GM18520 (cell line): ENCODE measurements around the gene VMO1.

Experiments
- ATAC-seq: cut with Tn5 transposase; IDR thresholded peaks from one replicate; pipeline ENCODE4 v1.9.1; 2021; ENCODE audit not compliant: unreplicated experiment

The VMO1 gene

DNA sequence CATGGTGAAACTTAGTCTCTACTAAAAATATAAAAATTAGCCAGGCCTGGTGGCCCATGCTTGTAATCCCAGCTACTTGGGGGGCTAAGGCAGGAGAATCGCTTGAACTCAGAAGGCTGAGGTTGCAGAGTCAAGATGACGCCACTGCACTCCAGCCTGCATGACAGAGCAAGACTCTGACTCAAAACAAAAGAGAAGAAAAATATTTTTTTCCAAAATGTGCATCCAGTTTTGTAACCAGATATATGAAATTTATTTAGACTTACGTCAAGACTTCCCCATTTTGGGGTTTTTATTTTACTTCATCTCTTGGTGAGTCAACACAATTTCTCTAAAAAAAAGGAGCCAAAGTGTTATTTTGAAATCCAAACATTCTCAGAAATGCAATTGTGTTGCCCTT, 20.0 kb downstream of the VMO1 start:
- ATAC-seq, result no peak

- ATAC-seq, result no peak
Observed at GRCh38 chr17:4764595-4764994, 21.6 kb downstream of the VMO1 start.

DNA sequence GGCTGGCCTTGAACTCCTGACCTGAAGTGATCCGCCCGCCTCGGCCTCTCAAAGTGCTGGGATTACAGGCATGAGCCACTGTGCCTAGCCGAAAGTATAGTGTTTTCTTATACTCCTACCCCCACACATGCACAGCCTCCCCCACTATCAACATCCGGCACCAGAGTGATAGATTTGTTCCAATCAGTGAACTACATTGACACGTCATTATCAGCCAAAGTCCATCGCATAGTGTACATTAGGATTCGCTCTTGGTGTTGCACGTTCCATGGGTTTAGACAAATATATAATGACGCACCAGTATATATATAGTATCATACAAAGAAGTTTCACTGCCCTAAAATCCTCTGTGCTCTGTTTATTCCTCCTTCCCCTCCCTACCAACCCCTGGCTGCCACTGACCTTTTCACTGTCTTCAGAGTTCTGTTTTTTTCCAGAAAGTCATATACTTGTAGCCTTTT, 26.4 kb downstream of the VMO1 start:
- no peak for ATAC-seq

GRCh38 chr17:4753392-4753791, 32.8 kb downstream of the VMO1 start:
- ATAC-seq, result no peak

DNA sequence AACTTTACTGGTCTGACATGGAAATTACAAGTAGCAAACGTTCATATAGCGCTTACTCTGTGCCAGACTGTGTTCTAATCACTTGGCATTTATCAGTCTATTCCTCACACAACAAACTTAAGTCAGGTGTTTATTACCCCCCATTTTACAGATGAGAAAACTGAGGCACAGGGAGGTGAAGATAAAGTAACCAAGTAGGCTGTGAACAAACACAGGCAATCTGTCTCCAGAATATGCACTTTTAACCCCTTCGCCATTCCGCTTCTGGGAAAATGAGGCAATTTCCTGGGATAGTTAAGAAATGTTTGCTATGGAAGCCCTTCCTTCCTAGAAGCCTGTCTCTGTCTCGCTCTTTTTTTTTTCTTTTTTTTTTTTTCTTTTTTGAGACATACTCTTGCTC, 34.2 kb downstream of the VMO1 start:
- no peak for ATAC-seq

DNA sequence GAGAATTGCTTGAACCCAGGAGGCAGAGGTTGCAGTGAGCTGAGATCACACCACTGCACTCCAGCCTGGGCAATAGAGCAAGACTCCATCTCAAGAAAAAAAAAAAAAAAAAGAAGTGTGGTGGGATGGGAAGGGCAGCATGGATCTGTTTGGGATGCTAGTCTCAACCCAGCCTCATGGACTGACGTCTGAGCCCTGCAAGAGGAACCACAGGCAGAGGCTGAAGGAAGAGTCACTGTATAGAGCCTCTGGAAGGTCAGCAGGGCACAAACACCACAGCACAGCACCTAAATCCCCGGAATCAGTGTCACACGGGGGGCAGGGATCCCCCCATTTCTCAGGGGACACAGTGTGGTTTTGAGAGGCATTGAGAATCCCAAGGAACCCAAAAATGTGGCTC, 35.6 kb downstream of the VMO1 start:
- ATAC-seq, result no peak

DNA sequence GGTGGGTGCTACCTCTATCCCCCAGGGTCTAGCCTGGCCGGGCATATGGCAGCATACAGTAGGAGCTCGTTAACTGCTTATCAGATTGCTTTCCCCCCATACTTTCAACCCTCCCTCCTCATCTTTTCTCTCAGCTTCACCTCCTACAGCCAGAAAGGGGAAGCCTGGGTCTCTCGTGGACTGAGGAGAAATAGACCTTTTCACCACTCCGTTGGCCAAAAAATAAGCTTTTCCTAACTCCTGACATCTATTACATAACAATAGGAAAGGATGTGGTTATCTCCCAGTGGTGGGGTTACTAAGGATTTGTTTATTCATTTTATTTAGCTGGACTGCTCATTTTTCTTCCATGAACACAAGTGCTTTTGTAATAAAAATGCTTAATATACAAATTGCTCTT, 37.5 kb downstream of the VMO1 start:
- no peak for ATAC-seq

GRCh38 chr17:4747847-4748246, 38.3 kb downstream of the VMO1 start:
- no peak for ATAC-seq

DNA sequence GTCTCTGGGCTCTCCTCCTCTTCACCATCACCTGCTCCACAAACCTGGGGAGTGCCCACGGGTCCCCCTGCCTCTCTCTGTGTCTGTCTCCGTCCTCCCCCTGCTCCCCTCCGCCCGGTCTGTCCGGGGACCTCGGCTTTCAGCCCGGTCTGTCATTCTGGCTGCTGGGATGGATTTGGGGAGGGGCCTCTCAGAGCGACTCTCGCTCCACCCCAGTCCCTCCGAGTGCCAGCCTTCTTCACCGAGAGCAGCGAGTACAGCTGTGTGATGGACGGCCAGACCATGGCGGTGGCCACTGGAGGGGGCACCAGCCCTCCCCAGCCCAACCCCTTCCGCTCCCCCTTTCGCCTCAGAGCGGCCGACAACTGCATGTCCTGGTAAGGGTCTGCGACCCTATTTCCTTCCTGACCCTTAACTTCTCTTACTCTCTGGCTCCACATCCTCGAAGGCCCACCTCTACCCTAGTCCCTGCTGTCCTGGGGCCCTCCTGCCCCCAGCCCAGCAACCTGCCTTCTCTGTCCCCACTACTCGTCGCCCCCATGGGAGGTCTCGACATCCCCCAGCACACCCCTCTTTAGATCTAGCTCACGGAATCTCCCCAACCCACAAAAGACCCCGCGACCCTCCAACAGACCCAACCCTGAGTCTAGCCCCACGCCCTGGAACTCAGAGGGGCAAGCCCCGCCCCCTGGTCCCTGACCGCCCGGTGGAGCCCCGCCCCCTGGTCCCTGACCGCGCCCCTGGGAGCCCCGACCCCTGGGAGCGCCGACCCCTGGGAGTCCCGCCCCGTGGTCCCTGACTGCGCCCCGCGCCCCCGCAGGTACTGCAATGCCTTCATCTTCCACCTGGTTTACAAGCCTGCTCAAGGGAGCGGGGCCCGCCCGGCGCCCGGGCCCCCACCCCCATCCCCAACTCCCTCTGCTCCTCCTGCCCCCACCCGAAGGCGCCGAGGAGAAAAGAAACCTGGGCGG, 40.9 kb downstream of the VMO1 start:
- no peak for ATAC-seq

GRCh38 chr17:4743898-4744297, 42.3 kb downstream of the VMO1 start:
- no peak for ATAC-seq

GRCh38 chr17:4743216-4743615, 42.9 kb downstream of the VMO1 start:
- no peak for ATAC-seq

DNA sequence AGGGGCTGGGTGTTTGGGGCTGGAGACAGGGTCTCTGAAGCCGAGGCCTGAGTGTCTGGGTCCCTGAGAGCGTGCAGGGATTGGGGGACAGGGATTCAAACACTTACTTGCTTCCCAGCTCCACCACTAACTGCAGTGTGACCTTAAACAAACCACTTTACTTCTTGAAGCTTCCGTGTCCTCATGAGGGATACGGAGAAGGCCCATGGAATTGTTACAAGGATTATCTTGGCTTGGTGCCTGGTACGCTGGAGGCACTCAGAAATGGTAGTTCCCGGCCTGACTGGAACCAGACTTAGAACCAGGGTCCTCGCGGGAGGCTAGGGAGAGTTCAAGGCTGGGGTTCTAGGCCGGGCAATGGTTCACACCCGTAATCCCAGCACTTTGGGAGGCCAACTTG, 43.5 kb downstream of the VMO1 start:
- no peak for ATAC-seq

DNA sequence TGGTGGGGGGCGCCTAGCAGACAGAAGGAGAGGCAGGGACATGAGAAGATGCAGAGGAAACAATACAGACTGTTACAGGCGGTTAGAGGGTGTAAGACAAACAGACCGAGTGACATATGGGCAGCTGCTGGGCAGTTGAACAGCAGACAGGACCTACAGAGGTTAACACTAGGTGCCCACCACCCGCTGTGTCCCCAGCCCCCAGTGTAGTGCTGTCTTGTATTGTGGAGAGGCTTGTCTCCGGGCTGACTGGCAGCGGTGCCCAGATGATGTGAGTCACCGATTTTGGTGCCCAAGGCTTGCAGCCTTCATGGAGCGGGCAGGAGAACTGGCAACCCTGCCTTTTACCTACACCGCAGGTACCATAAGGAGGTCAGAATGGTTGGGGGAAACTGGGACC, 44.0 kb downstream of the VMO1 start:
- no peak for ATAC-seq

GRCh38 chr17:4741544-4741943, 44.6 kb downstream of the VMO1 start:
- no peak for ATAC-seq

GRCh38 chr17:4740584-4740983, 45.6 kb downstream of the VMO1 start:
- ATAC-seq, result no peak

DNA sequence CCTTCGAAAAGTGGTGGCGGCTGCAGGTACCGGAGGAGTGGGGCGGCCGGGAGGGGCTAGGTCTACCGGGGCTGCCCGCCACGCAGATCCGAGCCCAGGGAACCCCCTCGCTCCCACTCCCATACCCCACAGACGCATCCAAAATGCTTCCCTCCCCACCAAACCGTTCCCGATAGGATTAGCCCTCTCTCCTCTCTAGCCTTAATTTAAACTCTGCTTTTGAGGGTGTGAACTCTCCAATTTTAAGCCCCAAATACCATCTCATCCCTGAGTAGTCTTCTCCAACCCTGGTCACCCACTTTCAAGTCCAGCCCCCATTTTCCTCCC, 46.2 kb downstream of the VMO1 start:
- ATAC-seq, result no peak

DNA sequence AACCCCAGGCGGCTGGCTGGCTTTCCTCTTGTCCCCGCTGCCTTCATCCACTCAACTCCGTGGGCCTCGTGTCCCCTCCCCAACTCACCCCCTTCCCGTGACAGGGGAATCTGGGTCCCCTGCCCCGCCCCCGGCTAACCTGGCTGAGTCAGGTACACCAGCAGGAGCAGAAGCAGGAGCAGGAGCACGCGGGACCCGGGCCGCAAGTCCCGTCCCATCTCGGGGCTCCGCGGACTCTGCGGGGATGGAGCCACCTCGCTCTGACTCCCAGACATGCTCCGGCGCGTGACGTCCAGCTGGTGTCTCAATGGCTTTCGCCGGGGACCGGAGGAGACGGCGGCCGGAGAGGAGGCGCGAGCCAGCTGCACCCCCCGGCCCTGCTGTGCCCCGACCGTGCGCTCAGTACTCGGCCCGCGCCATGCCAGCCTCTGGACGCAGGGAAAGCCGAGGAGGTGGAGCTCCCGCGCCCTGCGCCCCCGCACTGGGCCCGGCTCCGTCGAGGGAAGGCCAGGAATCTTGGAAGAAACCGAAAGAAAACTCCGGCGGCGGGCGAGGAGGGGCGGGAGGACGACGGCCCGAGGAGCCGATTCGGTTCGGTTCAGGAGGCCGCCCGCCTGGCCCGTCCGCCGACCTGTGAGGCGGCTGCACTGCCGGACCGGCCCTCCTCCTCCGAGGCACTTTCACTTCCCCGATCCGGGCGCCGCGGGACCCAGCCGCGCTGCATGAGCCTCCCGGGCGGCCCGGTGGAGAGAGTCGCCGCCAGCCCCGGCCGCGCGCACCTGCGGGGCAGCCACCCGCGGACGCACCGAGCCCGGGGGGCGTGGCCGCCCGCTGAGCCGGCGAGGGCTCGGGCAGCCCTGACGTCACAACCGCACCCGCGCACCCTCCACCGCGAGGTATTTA, 46.8 kb downstream of the VMO1 start, which contains the start of the genes CXCL16 and ZMYND15:
TSS of gene CXCL16 (minus strand) at position 807 of the 903 bp plus-strand sequence. CDS start at position 218, 589 bp downstream.
TSS of gene ZMYND15 (plus strand) at position 712 of the 903 bp plus-strand sequence. CDS start 716 bp downstream, outside the sequence.
- no peak for ATAC-seq

DNA sequence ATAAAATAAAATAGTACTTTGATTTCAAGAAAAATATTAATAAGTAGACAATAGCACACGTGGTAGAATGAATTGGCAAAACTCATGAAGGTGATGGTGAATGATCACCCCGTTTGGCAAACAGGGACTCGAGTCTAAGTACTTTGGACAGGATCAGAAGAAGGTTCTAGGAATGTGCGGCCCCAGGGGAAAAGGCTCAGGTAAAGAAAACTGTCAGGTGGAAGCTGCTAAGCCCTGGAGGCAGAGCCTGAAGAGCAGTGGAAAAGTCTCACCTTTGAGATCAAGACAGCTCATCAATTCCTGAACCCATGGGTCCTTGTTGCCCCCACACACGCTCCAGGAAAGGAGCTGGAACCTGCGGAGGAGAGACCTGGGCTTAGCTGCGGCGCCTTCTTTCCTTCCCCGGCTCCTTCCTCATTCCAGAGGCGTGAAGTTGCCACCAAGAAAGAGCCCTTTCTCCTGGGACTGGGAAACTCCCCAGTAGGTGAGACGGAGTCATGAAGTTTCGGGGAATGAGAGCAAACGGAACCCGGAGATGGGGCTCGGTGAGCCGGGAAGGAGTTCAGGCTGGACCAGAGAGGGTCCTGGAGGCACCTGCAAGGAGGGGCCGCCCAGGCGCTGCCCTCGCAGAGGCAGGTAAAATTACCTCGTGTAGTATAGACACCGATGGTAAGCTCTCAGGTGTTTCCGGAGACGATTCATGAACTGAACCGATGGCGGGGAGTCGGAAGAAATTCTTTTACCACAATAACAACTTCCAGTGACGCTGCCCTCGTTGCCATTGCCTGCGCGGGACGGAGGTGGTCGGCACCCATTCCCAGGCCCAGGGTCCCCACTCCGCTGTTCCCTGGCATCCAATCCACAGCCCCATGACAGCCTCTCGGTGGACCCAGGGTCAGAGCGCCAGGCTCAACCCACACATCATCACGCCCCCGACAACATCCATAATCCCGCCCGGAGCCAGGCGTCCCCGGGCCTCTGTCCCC, 47.7 kb downstream of the VMO1 start:
- ATAC-seq, result no peak

- ATAC-seq, result no peak
Observed at GRCh38 chr17:4735876-4736651, 50.1 kb downstream of the VMO1 start.
